Inferior parietal cortex (tissue), 1 donor: ENCODE measurements around the gene KCTD6.
A peak's percentile ranks its signal among the peaks of the same experiment; 100 is the strongest.

ENCODE experiments used
- DNase-seq: peaks from one replicate; pipeline ENCODE4 v3.0.0-alpha.2; 2016; ENCODE audit errors: extremely low spot score

KCTD6 gene

DNA sequence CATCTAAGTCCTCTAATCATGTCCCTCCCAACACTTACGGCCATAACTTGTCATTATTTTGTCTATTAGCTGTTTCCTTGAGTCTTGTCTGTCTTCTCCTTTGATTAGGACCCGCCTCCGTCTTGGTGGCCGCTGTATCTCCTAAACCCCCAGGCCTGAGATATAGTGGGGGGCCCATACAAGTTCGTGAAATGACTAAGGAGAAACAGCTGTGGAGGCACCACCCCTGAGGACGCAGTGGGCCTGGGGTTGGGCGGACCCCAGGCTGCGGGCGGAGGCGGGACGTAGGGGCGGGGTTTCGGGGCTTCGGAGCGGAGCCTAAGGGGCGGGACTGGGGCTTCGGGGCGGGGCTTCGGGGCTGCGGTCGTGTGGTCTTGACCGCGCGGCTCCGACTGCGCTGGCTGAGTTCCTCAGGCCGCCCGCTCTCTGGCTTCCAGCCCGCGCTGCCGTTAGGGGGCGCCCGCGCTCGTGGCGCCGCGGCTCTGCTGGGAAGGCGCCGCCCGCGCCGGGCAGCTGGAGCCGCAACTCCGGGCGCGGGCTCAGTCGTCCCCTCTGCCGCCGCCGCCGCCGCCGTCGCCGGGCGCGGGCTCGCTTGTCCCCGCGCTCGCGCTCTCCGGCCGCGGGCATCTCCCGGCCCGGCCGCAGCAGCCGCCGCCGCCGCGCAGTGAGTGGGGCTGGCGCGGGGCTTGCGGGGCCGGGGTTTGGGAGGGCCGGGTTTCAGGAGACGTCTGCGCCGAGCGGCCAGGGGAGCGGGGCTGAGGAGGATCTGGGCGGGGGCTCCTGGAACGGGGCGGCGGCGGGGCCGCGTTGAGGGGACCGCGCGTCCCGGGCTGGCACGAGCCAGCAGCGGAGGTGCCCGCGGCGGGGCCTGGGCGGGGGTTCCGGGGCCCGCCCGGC is at the start of gene KCTD6:
Gene KCTD6 (plus strand): TSS at position 591 of the 897 bp plus-strand sequence. CDS start 6,660 bp downstream, outside the sequence.
- DNase-seq, result peak; percentile 85

DNA sequence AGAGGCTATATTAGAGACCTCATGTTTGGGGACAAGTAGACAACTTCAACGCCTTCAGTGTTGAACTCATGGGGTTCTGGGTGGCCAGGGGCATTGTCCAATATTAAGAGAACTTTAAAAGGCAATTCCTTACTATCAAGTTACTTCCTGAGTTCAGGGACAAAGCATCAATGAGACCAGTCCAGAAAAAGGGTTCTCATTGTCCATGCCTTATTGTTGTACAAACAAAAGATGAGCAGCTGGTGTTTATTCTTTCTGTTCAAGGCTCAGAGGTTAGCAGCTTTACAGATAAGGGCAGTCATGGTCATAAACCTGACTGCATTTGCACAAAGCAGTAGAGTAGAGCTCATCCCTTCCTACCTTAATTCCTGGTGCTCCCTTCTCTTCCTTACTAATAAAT is 39.7 kb upstream of the KCTD6 start:
- no peak for DNase-seq

DNA sequence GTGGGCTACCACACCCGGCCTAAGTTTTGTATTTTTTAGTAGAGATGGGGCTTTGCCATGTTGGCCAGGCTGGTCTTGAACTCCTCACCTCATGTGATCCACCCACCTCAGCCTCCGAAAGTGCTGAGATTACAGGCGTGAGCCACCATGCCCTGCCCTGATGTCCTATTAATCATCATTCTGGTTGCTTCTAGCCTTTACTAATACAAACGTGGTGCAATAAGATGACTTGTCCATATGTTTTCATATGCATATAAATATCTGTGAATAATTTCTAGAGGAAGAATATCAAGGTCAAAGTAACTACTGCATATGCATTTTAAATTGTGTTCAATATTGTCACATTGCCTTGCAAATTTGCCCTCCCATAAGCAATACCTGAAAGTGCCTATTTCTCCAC is 32.7 kb upstream of the KCTD6 start:
- DNase-seq, result no peak

DNA sequence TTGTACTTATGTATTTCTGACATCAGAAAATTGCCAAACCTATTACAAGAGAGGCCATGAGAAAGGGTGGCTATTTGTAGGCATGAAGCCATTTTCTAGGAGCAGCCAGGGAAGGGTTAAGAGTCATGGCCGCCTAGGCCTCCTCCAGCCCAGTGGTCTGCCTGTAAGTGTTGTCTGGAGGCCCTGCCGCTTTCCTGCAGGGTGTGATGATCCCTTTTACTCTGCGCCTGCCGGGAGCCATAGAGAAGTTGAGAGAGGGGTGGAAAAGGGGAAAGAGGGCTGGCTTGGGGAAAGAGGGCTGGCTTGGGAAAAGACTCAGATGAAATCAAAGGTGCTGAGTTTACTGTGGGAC is 29.1 kb upstream of the KCTD6 start:
- DNase-seq, result no peak

DNA sequence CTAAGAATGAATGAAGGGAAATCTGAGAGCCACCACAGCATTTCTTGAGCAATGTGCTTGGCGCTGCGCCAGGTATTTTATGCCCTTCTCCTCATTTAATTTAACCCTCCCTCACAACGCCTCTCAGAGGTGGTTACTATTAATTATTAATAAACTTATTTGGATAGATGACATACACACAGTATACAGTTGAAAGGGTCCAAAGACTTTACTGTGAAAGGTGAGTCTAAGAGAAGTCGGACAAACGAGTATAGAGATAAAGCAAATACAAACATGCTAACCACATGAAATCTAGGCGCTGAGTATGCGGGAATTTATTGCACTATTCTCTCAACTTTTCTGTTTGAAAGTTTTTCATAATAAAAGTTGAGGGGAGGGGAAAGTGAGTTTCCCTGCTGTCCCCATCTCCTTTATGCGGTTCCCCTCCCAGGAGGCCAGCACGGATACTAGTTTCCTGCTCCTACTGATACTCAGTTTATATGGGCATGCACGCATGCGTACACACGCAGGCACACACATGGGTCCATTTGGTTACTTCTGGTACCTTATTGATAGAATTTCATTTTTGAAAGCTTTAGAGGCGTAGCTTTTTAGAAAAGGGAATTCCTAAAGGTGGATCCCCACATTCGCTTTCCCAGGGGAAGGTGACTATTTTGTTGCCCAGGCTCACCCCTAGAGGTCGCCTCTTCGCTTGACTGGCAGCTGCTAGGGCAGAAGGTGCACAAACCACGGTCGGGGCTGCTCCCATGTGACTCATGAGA is 28.5 kb upstream of the KCTD6 start:
- DNase-seq, result no peak

DNA sequence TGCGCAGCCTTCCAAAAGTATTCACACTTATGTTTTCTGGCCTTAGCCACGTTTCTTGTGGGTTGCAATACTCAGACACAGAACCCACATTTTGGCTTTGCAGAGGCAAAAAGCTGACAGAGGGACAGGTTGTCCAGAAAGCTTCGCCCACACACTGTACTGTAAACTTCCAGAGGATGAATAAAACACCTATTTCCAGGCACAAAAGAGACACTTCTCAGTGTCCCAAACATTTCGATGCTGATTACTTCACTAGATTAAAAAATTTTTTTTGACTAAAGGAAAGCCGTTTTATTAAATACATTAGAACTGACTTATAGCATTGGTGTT is 28.0 kb upstream of the KCTD6 start:
- peak; percentile 79 for DNase-seq

DNA sequence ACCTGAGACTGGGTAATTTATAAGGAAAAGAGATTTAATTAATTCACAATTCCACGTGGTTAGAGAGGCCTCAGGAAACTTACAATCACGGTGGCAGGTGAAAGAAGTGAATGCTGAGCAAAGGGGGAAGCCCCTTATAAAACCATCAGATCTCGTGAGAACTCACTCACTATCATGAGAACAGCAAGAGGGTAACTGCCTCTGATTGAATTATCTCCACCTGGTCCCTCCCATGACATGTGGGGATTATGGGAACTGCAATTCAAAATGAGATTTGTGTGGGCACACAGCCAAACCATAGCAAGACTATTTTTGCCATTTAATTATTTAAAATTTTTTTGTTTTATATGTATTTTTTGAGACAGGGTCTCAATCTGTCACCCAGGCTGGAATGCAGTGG is 27.0 kb upstream of the KCTD6 start:
- no peak for DNase-seq

DNA sequence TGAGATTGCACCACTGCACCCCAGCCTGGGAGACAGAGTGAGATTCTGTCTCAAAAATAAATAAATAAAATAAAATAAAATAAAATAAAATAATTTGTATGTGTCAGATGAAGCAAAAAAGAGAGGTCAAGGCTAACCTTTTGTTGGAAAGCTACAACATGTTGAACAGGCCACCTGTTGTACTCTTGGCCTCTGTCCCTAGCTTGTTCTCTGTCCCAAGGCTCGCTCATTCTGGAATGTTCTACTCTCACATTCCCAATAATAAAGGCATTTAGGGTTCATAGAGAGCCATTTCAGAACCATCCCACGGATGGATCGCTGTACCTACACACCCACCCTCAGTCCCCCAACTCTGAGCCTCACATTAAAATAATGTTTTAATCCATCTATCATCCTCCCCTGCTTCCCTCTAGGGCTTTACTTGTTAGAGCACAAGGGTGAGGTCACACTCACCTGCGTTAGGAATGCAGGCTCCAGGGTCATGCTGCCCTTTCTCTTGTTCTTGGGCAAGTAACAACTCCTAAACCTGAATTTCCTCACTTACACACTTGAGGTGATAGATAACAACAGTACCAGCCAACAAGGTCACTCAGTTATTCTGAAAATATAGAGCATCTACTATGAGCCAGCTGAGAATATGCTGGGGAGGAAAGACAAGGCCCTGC is 24.9 kb upstream of the KCTD6 start:
- DNase-seq, result no peak

DNA sequence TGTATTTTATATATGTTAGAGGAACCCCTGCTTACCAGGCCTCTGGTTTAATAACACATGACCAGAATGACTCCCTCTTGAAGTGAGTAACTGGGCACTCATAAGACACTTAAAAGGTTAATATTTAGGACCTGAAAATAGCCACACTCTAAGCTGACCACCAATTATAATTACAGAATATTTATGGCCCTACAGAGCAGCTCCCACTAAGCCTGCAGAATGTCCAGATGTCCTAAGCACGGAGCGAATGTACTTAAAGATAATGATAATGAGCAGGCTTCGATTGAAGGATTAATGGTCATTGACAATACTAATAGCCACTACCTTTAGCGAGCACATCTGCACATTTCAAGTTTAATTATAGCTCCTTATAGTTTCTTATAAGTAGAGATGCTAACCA is 22.8 kb upstream of the KCTD6 start:
- no peak for DNase-seq

DNA sequence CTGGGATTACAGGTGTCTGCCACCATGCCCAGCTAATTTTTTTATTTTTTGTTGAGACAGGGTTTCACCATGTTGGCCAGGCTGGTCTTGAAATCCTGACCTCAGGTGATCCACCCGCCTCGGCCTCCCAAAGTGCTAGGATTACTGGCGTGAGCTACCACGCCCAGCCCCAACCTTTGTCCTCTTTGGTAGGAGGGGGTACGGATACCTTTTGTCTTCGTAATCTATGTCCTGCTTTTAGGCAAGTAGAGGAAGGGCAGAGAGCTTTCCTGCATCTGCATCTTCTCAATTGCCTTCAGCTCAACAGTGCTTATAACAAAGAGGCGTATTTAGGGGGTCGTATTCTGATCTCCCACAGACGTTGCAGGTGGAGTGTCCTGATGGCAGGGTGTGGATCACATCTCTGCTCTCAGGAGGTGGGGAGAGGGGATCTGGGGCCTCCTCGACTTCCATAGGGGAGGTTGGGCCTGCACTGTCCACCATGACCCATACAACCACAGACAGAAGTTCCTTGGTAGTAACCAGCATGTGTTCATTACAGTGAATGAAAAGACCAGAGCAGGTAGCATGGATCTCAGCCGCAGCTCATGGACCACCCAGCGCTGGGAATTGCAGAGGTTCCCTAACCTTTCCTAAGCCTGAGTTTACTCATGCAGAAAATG is 21.4 kb upstream of the KCTD6 start:
- no peak for DNase-seq

DNA sequence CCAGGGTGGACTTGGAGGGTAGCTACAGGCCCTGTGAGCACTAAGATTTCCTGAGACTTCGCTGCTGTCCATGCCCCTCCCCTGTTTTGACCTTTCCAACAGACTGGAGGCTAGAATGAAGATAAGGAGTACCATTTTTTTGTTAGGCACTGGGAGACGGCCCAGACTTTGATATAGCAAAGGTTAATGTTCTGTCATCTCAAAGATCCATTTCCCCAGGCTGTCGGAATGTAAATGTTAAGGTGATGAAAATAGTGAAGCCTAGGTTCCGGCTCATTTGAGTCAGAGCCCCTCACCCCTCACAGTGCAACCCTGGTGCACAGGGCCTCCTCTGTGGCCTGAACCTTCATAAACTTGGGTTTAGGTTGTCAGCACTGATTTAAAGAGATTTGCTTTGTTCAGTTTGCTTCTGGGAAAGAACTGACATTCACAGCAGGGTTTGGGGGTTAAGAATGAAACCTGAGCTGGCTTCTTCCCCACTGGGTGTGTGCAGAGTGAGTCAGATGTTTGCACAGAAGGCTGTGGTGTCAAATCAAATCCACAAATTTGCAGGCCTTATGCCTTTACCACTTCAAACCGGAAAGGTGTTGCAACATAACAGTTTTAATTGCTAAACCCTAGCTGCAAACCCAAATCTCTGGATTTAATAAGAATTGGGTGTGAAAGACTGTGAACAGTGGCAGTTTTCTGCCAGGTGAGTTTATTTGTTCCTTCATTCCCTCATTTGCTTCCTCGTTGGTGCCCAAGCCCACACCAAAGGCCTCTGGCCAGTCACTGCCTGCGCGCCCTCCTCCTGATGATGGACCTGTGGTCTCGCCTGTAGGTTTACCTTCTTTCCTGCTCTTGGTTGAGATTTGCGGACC is 20.6 kb upstream of the KCTD6 start:
- DNase-seq, result no peak

DNA sequence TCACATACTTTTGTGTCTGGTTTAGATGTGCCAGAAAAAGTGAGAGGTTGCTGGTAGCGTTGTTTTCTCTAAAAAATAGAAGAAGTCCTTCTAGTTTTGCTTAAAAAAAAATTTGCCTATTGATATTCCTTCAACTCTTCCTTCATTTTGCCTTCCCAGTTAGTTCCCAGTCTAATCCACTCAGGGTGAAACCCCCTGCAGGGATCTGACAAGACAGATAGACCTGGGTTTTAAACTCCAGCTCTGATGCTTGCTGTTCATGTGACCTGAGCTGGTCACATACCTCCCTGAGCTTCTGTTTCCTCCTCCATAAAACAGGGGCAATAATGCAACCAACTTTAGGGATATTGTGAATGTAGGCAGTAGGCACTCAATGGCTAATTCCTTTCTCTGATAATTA is 18.6 kb upstream of the KCTD6 start:
- no peak for DNase-seq

DNA sequence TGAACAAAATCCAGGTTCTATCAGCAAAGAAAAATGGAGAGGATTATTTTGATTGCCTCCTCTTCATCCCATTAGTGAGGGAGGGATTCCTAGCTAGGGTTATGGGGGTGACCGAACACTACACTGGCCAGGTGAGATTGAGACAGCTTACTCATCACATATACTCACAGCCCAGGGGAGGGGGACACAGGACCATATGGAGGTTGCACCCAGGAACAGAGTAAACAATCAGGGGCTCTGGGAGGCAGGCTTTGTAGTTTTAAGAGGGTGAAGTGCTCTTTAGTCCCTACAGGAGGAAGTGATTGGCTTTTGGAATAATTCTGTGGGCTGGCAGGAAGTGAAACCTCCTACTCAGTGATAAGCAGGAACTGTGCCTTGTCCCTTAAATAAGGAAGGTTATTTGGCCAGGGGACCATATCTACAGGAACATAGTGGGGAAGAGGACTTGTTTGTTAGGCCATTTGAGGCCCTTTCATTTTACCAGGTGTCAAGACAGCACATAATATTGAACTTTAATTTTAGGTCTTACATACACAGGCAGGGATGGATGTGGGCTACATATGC is 17.5 kb upstream of the KCTD6 start:
- DNase-seq, result no peak

DNA sequence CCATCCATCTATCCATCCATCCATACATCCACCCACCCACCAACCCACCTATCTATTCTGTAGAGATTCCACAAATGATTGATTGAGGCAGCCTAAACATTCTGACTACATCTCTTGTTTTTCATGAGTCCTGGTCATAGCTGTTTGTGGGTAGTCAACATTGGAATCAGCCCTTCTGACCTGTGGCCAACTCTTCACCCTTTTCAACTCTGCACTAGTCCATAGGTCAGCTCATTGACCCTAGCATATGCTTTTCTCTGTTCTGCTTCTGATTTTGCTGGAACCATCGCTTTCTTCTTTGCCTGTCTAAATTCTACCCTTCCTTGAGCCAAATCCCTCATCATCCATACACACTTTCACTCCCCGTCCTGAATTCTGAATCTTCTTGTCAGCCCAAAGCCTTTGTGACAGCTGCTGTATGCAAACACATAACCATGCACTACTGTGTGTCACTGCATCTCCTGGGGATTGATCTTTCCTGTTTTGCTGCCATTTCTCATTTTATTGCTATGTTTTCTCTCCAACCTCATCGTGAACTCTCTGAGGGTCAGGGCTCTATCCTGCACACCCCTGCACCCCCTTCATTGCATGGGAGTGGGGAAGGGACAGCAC is 16.8 kb upstream of the KCTD6 start:
- DNase-seq, result no peak

DNA sequence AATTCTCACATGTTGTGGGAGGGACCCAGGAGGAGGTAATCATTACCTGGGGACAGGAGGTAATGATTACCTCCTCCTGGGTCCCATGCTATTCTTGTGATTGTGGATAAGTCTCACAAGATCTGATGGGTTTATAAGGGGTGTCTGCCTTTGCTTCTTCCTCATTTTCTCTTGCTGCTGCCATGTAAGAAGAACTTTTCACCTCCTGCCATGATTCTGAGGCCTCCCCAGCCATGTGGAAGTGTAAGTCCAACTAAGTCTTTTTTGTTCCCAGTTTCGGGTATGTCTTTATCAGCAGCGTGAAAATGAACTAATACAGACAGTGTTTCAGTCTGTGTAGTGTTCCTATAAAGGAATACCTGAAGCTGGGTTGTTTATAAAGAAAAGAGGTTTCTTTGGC is 13.1 kb upstream of the KCTD6 start:
- no peak for DNase-seq

DNA sequence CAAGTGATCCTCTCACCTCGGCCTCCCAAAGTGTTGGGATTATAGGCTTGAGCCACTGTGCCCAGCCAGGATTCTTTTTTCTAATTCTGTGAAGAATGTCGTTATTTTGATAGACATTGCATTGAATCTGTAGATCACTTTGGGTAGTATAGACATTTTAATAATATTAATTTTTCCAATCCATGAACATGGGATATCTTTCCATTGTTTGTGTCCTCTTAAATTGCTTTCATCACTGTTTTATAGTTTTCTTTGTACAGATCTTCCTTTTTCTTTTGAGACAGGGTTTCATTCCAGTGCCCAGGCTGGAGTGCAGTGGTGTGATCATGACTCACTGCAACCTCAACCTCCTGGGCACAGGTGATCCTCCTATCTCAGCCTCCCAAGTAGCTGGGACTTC is 11.6 kb upstream of the KCTD6 start:
- DNase-seq, result no peak

DNA sequence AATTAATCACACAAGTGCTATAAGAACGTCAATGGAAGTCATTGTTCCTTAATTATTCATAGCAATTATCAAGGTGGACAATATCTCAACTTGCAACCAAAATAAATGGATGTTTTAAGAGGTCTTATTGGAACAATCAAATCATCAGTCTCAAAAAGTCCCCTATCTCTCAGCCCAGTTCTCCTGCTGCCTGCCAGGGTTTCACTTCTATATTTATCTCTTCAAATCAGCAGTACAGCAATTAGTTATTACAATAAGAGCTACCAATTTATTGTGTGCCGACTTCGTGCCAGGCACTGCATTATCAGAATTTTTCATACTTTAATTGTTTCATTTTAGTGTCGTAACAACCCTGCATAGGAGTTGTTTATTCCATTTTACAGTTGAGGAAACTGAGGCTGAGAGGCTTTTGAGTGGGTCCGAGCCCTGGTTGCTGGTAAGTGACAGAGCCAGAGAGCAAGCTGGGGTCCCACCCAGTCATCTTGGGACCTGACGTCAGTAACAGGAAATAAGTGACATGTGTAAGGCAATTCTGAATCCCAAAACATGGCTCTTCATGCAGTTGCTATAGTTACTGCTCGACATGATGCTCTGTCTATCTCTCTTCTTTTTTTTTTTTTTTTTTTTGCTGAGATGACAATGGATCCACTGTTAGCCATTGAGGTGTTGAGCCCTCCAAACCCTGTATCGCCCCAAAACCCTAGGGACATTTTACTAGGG is 8.8 kb upstream of the KCTD6 start:
- DNase-seq, result no peak

DNA sequence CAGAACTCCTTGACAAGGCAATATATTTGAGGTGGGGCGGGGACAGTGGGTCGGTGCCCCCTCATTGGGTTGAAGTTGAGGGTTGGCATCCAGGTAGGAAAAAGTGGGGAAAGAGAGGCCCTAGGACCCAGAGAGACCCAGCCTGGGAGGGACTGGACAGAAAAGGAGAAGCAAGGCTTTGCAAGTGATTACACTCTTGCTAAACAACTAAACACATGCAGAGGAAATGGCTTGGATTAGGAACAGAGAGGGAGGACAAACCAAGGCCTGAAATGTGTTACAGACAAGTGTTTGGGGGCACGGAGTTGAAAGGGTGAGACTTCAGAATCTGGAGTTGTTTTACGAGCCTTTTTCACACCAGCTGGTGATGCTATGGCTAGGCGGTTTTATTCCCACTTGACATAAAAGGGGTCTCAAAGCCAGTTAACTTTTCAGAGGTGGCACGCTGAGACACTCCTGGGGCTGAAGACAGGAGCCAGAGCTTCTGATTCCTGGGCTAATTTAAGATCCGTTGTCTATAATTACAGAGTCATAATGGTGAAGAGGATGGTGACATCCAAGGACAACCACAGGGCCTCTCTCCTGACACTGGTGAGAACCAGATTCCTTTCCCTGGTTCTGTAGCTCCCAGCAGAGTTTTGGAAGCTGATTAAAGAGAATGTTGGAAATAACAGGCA is 7.7 kb upstream of the KCTD6 start:
- DNase-seq, result no peak

DNA sequence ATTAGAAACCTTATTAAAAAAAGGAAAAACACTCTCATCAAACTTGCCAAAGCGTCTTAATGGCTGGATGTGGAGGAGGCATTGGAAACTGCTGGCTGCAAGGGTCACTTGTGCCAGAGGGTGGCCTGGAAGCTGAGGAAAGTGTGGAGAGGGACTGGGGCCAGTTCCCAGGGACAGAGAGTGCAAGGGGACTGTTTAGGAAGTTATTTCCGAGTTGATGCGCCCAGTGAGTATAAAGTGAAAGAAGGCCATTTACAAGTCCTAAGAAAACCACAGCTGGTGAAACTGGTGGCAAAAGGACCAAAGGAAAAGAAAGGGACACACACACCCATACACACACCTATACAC is 7.2 kb upstream of the KCTD6 start:
- DNase-seq, result no peak
